Calu3 (cell line): ENCODE measurements around the gene MDM1. TPM values are rescaled to one million over a fixed set of nuclear protein-coding genes. Genes with fewer than 3 reads are reported as not detected.

Source experiments
- BruUV-seq: library from RNA; stranded (reverse); fragments of 400-500 nt; replicated peaks from 2 replicates; lab custom pipeline; 2021; lab: Mats Ljungman, UMichigan
- CTCF ChIA-PET: fragments of 300-600 bp; sonication (Branson Sonifier 250); formaldehyde crosslinking; loops from one replicate; lab custom pipeline; 2022; ENCODE audit warnings: antibody characterized with exemption; lab: Charles Lee
- DNase-seq: peaks from one replicate; pipeline ENCODE4 v3.0.0; 2022
- H3K27ac Mint-ChIP-seq: one replicate; pipeline ENCODE4 v1.8.0; 2022; ENCODE audit warnings: mixed read lengths; ENCODE audit not compliant: unreplicated experiment
- H3K27me3 Mint-ChIP-seq: one replicate; pipeline ENCODE4 v1.8.0; 2022; ENCODE audit warnings: mixed read lengths; ENCODE audit not compliant: unreplicated experiment
- H3K36me3 Mint-ChIP-seq: one replicate; pipeline ENCODE4 v1.8.0; 2022; ENCODE audit warnings: mild to moderate bottlenecking, moderate library complexity, mixed read lengths; ENCODE audit not compliant: insufficient read depth, unreplicated experiment
- H3K4me1 Mint-ChIP-seq: one replicate; pipeline ENCODE4 v1.8.0; 2022; ENCODE audit warnings: mild to moderate bottlenecking, low read depth, mixed read lengths; ENCODE audit not compliant: unreplicated experiment
- H3K4me3 Mint-ChIP-seq: one replicate; pipeline ENCODE4 v1.8.0; 2022; ENCODE audit warnings: mild to moderate bottlenecking, low read depth, moderate library complexity, mixed read lengths; ENCODE audit not compliant: unreplicated experiment
- H3K9me3 Mint-ChIP-seq: one replicate; pipeline ENCODE4 v1.8.0; 2022; ENCODE audit warnings: low read depth, mixed read lengths; ENCODE audit not compliant: unreplicated experiment
- CTCF ChIP-seq: fragments of 200-600 bp; IDR thresholded peaks from one replicate; pipeline ENCODE4 v1.8.0; 2022; ENCODE audit warnings: antibody characterized with exemption; ENCODE audit not compliant: unreplicated experiment
- intact Hi-C: fragments of 100-400 bp; cut with micrococcal nuclease; formaldehyde crosslinking; loops from one replicate; pipeline ENCODE4 v1.10.0; 2022; ENCODE audit not compliant: unreplicated experiment
- total RNA-seq: library from RNA; stranded (reverse); gene quantifications from 2 replicates; pipeline ENCODE4 v1.2.3, GENCODE V29; 2022

Gene MDM1
- total RNA-seq, 1 experiment from 2014 or later, result 22.7 TPM

GRCh38 chr12:68297929-68298328 lies 34.2 kb downstream of the MDM1 start:
- no peak overlapping the region for H3K27ac Mint-ChIP-seq
- no peaks in the 10 kb centered on the region for H3K27me3 Mint-ChIP-seq
- no TSS peak for BruUV-seq
- no peaks in the 10 kb centered on the region for H3K36me3 Mint-ChIP-seq
- intact Hi-C loops, result no loop called here
- DNase-seq, result no peak
- no peak overlapping the region for H3K4me3 Mint-ChIP-seq
- H3K9me3 Mint-ChIP-seq, result no peaks in the 10 kb centered on the region
- H3K4me1 Mint-ChIP-seq, result no peaks in the 10 kb centered on the region
- CTCF ChIA-PET, result no interaction called here
- no peak for TF ChIP-seq CTCF

- intact Hi-C loops, result no loop called here
- no peak overlapping the region for H3K4me3 Mint-ChIP-seq
- H3K27ac Mint-ChIP-seq, result no peak overlapping the region
- H3K27me3 Mint-ChIP-seq, result no peaks in the 10 kb centered on the region
- H3K4me1 Mint-ChIP-seq, result no peaks in the 10 kb centered on the region
- no peaks in the 10 kb centered on the region for H3K9me3 Mint-ChIP-seq
- H3K36me3 Mint-ChIP-seq, result no peaks in the 10 kb centered on the region
- no peak for TF ChIP-seq CTCF
- BruUV-seq, result no TSS peak
- CTCF ChIA-PET, result no interaction called here
- no peak for DNase-seq
These were observed 37.9 kb downstream of the MDM1 start for GRCh38 chr12:68294251-68294650.

- Mint-ChIP-seq H3K27ac (no peak overlapping the region), H3K27me3 (no peaks in the 10 kb centered on the region), H3K4me1 (no peaks in the 10 kb centered on the region), H3K36me3 (no peaks in the 10 kb centered on the region), H3K9me3 (no peaks in the 10 kb centered on the region), H3K4me3 (no peak overlapping the region)
- TF ChIP-seq CTCF, result no peak
- no TSS peak for BruUV-seq
- CTCF ChIA-PET, result no interaction called here
- DNase-seq, result no peak
- intact Hi-C loops, result no loop called here
These were observed 38.8 kb downstream of the MDM1 start for GRCh38 chr12:68293347-68293746.

GRCh38 chr12:68292151-68292943 lies 39.8 kb downstream of the MDM1 start:
- Mint-ChIP-seq H3K27ac (no peak overlapping the region), H3K36me3 (no peaks in the 10 kb centered on the region), H3K4me3 (no peak overlapping the region), H3K4me1 (no peaks in the 10 kb centered on the region), H3K27me3 (no peaks in the 10 kb centered on the region), H3K9me3 (no peaks in the 10 kb centered on the region)
- DNase-seq, result no peak
- CTCF ChIA-PET, result no interaction called here
- no TSS peak for BruUV-seq
- intact Hi-C loops, result no loop called here
- no peak for TF ChIP-seq CTCF
